NCI-H82 treated with DMSO at 0.1 percent for 48 hours (cell line): ENCODE results near the gene MOBP.
"Not testable (repeated sequence)": the region's sequence is repeated elsewhere in the genome, so short reads cannot be mapped to it uniquely, and the experiment has no call there.

Experiments used
- DNase-seq: peaks from one replicate; lab custom pipeline; 2025; ENCODE audit not compliant: unreplicated experiment; lab: John Stamatoyannopoulos, UW

The MOBP gene

DNA sequence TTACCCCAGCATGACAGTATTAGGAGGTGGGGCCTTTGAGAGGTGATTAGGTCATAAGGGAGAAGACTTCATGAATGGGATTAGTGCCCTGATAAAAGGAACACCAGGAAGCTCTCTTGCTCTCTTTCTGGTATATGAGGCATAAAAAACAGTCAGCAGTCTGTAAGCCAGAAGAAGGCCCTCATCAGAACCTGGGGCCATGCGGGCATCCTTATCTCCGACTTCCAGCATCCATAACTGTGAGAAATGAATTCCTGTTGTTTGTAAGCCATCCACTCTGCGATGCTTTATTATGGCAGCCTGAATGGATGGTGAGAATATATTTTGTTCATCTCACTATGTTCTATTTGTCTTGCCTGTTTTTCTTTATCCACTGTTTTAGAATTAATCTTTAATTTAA, 17.7 kb upstream of the MOBP start:
- DNase-seq = no peak

DNA sequence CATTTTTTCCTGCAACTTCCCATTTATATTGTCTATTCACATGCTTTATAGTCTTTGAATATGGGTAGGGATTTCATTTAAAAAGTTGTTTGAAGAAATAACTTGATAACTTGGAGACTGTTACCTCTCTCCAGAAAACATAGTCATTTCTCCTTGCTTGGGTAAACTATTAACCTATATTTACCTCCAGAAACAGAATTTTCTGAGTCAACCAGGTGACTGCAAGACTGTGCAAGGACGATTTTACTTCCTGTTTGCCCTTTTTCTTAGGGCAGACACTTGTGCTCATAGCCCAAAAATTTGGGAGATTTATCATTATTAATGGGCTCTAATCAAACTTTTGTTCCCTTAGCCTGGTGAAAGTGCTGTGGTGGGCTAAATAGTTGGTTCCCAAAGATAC, 14.3 kb upstream of the MOBP start:
- no peak for DNase-seq

DNA sequence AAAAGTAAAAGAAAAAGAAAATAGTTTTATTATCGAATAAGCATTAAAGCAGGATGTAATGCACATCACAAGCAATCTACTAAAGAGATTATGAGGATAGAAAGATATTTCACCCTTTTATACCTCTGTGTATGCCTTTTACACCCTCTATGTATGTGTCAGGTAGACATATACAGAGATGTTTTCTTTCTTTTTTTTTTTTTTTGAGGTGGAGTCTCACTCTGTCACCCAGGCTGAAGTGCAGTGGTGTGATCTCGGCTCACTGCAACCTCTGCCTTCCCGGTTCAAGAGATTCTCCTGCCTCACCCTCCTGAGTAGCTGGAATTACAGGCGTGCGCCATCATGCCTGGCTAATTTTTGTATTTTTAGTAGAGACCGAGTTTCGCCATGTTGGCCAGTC, 13.6 kb upstream of the MOBP start:
- DNase-seq = not testable (repeated sequence)

DNA sequence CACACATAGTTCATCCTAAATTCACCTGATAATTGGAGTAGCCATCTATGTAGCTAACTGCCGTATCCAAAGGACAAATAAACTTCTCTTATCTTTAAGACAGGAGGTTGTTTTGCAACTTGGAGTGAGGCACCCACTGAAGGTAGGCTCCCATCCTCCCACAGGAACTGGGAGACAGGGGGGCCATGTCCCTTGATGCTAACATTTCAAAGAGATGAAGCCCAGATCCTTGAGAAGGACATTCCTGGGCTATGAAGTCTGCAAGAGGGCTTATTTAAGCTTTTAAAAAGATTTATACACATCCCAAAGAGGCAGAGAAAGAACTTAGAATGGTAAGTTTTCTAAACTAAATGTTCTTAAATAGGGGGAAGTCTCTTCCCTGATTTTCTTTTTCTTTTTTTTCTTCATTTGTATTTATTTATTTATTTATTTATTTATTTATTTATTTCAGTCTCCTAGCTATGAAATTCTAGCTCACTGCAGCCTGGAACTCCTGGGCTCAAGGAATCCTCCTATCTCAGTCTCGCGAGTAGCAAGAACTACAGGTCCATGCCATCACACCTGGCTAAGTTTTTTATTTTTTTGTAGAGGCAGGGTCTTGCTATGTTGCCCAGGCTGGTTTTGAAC, 12.8 kb upstream of the MOBP start:
- DNase-seq = no peak

DNA sequence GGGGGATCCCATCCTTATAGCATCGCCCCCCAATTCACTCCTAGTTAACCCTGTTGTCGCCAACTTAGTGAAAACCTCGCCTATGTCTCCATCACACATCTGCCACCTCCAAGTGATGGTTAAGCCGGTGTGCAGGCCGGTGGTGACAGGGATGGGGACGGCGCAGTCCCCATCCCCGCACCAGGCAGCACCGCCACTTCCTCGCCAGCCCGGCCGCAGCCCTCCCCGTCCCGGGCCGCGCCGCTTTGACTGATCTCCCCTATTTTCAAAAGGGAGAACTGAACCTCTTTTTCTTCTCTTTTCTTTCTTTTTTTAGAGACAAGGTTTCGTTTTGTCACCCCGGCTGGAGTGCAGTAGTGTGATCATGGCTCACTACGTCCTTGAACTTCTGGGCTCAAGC, 11.3 kb upstream of the MOBP start:
- no peak for DNase-seq

DNA sequence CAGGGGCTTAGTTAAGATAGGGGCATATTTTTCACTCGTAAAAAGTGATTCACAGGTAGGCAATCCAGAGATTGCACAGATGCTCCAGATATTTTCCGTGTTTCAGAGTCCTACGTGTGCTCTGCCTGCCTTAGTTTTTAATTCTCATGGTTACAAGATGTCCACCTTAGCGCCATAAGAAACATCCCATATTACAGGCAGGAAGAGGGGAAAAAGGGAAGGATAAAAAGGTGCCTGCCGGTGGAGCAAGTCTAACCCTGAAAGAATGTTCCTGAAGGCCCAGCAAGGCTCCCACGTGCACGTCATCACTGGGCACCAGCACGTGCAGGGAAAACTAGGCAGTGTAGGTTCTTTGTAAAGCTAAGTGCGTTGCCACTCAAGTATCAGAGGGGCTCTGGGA, 10.1 kb upstream of the MOBP start:
- DNase-seq = no peak

DNA sequence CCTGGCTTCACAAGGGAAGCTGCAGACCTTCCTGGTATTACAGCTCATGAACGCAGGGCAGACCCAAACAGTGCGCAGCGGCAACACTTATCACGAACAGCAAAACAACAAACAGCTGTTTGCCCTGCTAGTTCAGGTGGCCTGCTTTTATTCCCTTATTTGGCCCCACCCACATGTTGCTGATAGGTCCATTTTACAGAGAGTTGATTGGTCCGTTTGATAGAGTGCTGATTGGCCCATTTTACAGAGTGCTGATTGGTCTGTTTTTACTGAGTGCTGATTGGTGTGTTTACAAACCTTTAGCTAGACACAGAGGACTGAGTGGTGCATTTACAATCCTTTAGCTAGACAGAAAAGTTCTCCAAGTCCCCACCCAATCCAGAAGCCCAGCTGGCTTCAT, 8.9 kb upstream of the MOBP start:
- not testable (repeated sequence) for DNase-seq

DNA sequence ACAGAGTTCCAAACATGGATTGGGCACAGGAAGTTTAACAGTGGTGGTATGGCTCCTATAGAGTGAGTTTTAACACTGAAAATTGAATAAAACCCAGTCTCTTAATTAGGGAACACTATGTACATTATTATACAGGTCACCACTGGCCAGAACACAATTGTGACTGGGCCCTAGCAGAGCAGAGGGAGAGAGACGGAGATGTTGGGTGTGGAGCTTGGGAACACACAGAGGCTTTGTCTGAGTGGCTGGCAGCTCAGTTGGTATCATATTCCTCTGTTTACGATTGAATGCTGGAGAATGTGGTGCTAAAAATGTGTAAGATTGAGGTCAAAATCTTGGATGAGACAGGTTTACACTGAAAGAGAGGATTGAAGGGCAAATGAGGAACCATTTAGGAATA, 6.8 kb upstream of the MOBP start:
- no peak for DNase-seq

DNA sequence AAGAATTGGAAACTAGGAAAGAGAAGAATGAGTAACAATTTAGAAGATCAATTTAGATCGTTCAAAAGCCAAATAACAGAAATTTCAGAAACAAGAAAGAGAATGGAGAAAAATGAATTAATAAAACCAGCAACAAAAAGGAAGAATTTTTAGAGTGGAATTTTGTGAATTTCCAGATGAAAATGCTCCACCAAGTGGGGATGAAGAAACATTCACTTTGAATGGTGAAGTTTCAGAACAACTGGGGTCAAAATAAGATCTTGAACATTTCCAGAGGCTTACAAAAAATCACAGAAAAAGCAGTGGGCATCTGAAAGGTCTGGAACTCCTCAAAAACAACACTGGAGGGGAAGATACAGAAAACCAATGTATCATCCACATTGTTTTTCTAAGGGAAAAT, 4.2 kb upstream of the MOBP start:
- DNase-seq = no peak

DNA sequence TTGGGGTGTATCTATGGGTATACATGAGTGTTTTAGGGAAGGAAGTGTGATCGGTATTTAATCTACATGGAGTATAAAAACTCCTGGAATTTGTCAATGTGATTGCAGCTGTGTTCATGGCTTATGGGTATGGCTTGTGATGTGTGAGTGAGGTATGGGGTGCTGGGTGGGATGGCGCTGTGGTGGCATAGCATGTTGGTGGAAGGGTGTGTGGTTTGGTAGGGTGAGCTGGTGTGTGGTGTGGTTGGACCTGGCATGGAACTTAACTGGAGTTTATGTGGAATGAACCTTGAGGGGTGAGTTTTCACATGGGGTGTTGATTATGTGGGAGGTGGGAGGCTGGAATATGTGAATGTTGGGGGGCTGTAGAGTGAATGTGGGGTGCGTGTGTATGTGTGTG, 492 bp upstream of the MOBP start:
- no peak for DNase-seq

DNA sequence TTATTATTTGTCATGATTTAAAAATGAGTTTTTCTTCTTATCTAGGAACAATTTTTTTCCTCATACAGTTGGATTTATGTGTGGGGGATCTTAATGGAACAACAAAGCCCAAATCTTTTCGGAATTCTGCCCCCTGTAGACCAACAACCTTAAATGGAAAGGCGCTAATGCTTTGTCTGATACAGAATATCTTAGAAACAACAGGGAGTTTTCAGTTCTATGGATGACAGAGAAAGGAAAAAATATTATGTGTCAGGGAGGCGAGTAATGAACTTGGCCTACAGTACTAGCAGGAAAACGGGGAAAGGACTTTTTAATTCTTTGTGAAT, 592 bp downstream of the MOBP start:
- DNase-seq = no peak

DNA sequence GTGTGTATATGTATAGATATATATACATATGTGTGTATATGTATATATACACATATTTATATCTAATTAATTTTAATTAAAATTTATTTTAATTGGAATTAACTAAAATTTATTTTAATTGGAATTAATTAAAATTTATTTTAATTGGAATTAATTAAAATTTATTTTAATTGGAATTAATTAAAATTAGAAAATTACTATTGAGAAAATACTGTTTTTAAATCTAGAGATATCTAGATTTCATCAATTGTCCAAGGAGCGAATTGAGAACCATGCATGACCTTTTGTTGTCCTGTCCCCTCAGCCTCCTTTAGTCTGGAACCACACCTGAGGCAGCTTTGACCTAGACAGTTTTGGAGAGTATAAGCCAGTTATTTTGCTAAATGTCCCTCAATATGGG, 1.8 kb downstream of the MOBP start:
- DNase-seq = no peak

DNA sequence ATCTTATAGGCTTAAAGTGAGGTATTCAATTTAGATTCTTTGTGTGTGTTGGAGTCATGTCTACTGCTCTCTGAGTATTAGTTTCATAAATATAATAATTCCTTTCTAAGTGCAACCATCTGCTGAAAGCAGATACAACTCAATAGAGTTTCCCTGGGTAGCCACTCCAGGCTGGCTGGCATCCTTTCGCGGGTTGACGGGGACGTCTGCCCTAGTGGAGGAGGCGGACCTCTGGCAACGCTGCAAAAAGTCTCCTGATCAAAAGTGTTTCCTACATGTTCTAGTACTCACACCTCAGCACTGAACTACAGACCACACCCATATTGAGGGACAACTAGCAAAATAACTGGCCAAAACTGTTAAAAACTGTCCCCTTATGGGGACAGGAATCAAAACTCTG, 2.5 kb downstream of the MOBP start:
- DNase-seq = no peak

DNA sequence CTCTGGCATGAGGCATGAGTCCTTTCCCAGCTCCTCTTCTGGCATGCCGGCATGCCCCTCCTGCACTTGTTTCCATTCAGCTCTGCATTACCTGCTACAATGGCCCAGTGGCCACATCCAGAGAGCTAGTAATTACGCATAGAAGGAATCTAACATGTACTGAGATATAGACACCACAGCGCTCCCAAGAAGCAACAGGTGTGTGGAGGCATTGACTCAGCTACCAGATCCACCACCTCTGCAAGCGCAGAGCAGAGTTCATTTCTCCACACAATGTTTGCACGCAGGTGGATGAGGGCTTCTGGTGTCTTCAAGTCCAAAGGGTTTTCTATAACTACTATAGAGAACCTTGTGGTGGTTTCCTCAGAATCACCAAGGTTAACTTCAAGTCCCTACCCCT, 4.2 kb downstream of the MOBP start:
- DNase-seq = no peak

DNA sequence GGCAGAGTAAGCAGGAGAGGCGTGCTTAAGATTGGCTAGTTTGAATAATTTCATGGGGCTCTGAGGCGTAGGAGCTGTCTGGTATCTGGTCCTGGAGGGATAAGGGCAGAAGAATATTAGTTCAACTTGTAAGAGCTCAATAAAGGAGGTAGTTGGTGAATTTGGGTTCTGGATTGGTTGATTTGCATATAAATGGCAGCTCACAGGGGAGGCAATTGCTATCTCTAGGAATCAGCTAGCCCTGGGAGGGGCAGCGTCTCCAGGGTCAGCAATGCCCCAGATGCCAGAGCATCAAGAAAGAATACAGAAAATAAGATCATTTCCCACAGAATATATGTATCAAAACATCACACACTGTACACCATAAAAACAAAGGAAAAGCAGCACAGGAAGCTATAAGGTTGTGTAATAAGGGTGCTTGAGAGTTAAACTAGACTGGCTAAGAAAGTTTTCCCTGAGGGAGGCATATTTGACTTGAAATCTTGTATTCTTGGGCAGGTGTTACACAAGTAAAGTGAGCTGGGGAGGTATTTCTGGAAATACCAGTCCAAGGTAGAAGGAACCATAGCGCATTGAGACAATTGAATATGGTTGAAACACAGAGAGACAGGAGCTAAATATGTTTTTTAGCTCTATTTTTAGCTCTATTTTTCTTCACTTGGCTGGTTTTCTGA, 6.1 kb downstream of the MOBP start:
- no peak for DNase-seq

DNA sequence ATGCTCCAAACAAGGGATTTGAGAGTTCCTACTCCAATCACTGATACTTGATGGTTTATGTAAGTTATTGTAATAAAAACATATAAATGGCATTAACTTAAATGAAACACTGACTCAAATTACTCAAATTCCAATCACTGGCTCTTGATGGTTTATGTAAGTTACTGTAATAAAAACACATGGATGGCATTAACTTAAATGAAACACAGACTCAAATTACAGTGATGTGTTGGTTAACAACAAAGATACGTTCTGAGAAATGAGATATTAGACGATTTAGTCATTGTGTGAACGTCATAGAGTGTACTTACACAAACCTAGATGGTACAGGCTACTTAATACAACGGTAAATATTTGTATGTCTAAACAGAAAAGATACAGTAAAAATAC, 6.6 kb downstream of the MOBP start:
- DNase-seq = no peak

DNA sequence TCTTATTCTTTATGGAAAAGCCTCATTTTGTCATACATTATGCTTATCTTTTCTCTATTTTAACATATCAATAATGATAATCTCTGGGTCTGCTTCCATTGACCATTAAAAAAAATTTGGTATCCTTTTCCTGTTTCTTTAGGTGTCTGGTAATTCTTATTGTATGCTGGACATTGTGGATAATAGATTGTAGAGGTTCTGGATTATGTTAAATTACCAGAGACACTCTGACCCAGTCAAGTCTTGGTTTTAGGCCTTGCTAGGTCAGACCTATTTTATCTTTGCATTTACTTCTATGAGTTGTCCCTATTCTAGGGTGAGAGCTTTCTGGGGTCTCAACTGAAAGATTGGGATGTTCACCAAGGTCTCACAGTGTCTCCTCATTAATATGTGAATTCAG, 9.3 kb downstream of the MOBP start:
- DNase-seq = no peak

DNA sequence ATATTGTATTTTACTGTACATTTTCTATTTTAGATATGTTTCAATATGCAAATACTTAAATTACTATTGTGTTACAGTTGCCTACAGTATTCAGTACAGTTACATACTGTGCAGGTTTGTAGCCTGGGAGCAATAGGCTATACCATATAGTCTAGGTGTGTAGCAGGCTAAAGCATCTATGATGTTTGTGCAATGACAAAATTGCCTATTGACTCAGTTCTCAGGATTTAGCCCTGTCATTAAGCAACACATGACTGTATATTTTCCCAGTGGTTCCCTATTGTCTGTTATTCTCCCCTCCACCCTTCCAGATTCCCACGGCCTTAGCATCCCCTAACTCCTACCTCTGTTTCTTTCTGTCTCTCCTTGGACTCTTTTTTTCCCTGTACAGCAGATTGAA, 10.7 kb downstream of the MOBP start:
- no peak for DNase-seq

DNA sequence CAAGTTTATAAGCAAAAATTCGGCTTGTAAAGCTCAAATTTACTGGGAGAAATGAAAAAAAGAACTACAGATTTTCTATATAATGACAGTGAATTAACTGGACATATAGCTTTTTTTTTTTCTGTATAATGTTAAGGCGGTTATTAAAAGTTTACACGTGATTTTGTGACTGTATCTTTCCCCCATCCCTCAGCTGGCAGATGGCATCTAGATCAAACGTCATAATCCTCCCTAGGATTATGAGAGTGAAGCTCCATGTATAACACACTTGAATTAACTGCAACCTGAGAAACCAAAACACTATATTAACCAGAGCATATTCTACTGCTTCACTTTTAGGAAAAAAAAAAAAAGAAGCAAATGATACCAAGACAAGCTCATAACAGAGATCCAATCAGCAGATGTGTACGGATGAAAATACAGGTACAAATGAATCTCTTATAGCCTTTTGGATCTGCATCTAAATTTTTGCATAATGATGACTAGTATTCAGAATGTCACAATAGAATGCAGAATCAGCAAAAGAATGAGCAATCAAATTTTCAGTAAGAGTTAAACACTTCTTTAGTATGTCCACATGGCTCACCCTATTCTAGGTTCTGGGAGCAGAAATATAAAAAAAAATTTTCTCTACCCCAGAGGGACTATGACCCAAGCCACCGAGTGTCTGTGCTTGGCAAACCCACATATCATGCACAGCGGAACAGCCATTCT, 12.4 kb downstream of the MOBP start:
- peak; percentile 80 for DNase-seq

DNA sequence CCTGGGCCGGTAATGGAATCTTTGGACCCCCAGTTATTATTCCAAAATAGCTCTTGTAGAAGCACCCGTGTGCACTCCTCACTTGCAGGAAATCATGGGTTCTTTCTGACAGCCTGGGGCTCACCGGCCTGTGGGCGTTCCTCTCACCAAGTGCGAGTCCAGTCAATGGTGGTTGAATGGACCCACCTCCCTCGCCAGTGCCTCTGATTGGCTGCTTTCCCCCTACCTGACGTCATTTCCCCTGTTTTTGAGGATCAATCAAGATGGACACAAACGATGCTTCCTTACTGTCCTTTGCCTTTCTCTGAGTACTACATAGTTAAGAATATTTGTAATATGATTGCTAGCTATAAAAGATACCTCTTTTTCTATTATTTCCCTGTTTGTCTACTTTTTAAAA, 18.1 kb downstream of the MOBP start:
- DNase-seq = peak; percentile 34

DNA sequence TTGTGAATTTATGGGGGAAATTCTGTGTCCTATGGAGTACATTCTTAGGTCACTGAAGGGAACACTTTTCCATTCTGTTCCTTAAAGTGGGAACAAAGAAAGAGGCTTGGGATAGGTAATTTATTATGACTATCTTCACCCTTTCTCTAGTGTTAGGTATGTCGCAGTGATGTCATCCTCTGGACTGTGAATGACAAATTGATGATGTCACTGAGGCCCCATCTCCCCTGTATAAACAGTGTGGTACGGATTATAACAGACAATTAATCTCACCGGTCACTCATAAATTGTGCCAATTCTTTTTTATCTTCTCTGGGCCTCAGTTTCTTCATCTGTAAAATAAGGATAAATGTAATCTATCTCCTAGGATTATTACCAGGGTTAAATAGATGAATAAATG, 23.5 kb downstream of the MOBP start:
- DNase-seq = no peak

DNA sequence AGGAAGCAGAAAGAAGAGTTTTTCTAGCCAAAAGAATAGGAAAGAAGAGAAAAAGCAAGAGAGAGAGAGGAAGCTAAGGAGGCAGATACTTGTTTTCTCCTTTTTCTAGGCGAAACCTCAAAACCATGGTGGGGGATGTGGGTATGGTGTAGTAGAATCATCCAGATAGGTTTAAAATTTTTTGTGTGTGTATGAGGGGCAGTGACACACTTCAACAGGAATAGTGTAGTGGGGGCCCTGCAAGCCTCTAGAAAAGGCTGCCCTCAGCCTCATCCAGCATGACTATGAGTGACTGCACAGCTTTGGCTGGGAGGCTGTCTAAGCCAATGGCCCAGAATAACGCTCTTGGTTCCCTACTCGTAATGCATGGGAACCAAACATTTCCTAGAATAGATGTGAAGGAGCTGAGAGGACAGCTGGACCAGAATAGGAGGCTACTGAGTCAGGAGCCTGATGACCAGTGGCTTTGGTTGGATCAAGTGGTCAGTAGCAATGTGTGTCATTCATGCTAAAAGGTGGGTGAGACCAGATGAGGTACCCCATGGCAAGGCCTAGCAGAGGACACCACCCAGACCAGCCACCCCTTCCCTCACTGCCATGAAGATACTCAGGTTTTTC, 24.4 kb downstream of the MOBP start:
- no peak for DNase-seq
